GM12878 (cell line): ENCODE measurements around the gene UNCX. TPM values are rescaled to one million over a fixed set of nuclear protein-coding genes. Genes with fewer than 3 reads are reported as not detected.

Experiments
- ATAC-seq: fragments of 200-7000 bp; cut with Tn5 transposase; 3 replicates; pipeline ENCODE4 v1.9.1; 2020; ENCODE audit warnings: mild to moderate bottlenecking, moderate library complexity
- BruUV-seq: library from RNA; stranded (reverse); fragments of 400-500 nt; replicated peaks from 2 replicates; lab custom pipeline; 2021; lab: Mats Ljungman, UMichigan
- CTCF ChIA-PET: fragments of 300-600 bp; sonication (Branson Sonifier 250); formaldehyde crosslinking; extraction: SDS; loops from one replicate; lab custom pipeline; 2021; ENCODE audit warnings: inconsistent platforms; lab: Yijun Ruan, JAX
- POLR2A ChIA-PET: fragments of 350-600 bp; formaldehyde crosslinking; extraction: SDS; loops from one replicate; lab custom pipeline; 2021; ENCODE audit warnings: inconsistent platforms; lab: Charles Lee
- RAD21 ChIA-PET: fragments of 300-600 bp; sonication (Branson Sonifier 250); formaldehyde crosslinking; loops from one replicate; lab custom pipeline; 2023; ENCODE audit warnings: antibody characterized with exemption; ENCODE audit not compliant: unreplicated experiment; lab: Charles Lee
- SMC1A ChIA-PET: fragments of 300-600 bp; sonication (Branson Sonifier 250); formaldehyde crosslinking; loops from one replicate; lab custom pipeline; 2023; ENCODE audit not compliant: unreplicated experiment, uncharacterized antibody; lab: Charles Lee
- DNase-seq: peaks from one replicate; pipeline ENCODE4 v3.0.0-alpha.2; 2011; ENCODE audit warnings: low read depth, low spot score
- FAIRE-seq: peaks from 3 replicates; lab custom pipeline; 2011; peaks lifted over from hg19 to GRCh38; lab: Jason Lieb, UNC
- H2AFZ ChIP-seq: 2 replicates; pipeline ENCODE4 v1.6.0; 2011; ENCODE audit warnings: low read depth, low read length, control low read depth; ENCODE audit not compliant: control insufficient read depth
- H3K27ac ChIP-seq: 2 replicates; pipeline ENCODE4 v1.5.1; 2011; ENCODE audit warnings: control low read depth; ENCODE audit not compliant: control insufficient read depth, insufficient read depth
- H3K27me3 ChIP-seq, 2 experiments: replicated peaks in 1 of 2; 2 replicates each; pipeline versions ENCODE4 v1.6.0 to v1.6.1; 2011; ENCODE audit warnings: low read length in 1 of 2; ENCODE audit not compliant: control insufficient read depth in 2 of 2, insufficient read depth in 2 of 2
- H3K36me3 ChIP-seq, 2 experiments: 2 replicates each; pipeline ENCODE4 v1.5.1; 2011; ENCODE audit warnings: low read length in 1 of 2; ENCODE audit not compliant: control insufficient read depth in 2 of 2, insufficient read depth in 2 of 2
- H3K4me1 ChIP-seq: 2 replicates; pipeline ENCODE4 v1.6.1; 2011; ENCODE audit warnings: mild to moderate bottlenecking, low read length, moderate library complexity, mixed read lengths; ENCODE audit not compliant: control insufficient read depth, insufficient read depth
- H3K4me2 ChIP-seq: 2 replicates; pipeline ENCODE4 v1.6.0; 2011; ENCODE audit warnings: control low read depth; ENCODE audit not compliant: control insufficient read depth, insufficient read depth
- H3K4me3 ChIP-seq: fragments of 200-600 bp; sonication (generic); 2 replicates; pipeline ENCODE4 v1.5.1; 2016
- H3K79me2 ChIP-seq: 2 replicates; pipeline ENCODE4 v1.6.0; 2011; ENCODE audit warnings: low read length; ENCODE audit not compliant: control insufficient read depth, insufficient read depth
- H3K9ac ChIP-seq: 2 replicates; pipeline ENCODE4 v1.8.0; 2011; ENCODE audit warnings: low read length, control low read depth, mixed read lengths; ENCODE audit not compliant: control insufficient read depth, insufficient read depth
- H3K9me3 ChIP-seq: replicated peaks from 3 replicates; pipeline ENCODE4 v1.5.1; 2011; ENCODE audit warnings: mild to moderate bottlenecking, low read length; ENCODE audit not compliant: control insufficient read depth, insufficient read depth
- H4K20me1 ChIP-seq: 2 replicates; pipeline ENCODE4 v1.6.0; 2011; ENCODE audit not compliant: control insufficient read depth, insufficient read depth
- BCL11A ChIP-seq: IDR thresholded peaks from 2 replicates; pipeline ENCODE4 v1.6.1; 2011; ENCODE audit warnings: low read depth, low read length
- CBX3 ChIP-seq: fragments of 200-600 bp; sonication (generic); IDR thresholded peaks from 2 replicates; pipeline ENCODE4 v1.6.1; 2016; ENCODE audit warnings: low read depth, borderline replicate concordance
- CTCF ChIP-seq, 3 experiments: IDR thresholded peaks in 2 of 3; conservative IDR thresholded peaks in 1 of 3; 2 replicates each; pipeline ENCODE4 v1.5.1; 2011; ENCODE audit warnings: low read depth in 3 of 3, low read length in 3 of 3, mild to moderate bottlenecking in 3 of 3, control low read depth in 2 of 3, moderate library complexity in 2 of 3, inconsistent platforms in 1 of 3, mixed read lengths in 1 of 3; ENCODE audit not compliant: control insufficient read depth in 2 of 3, insufficient read depth in 1 of 3; ENCODE audit errors: extremely low read depth in 1 of 3
- E4F1 ChIP-seq: fragments of 450-650 bp; IDR thresholded peaks from 2 replicates; pipeline ENCODE4 v1.6.1; 2018; ENCODE audit warnings: borderline replicate concordance, mild to moderate bottlenecking; ENCODE audit not compliant: partially characterized antibody
- NFYA ChIP-seq: IDR thresholded peaks from 2 replicates; pipeline ENCODE4 v1.6.1; 2011; ENCODE audit warnings: low read depth, mild to moderate bottlenecking, low read length, improper control_type of control experiment, borderline replicate concordance
- PRDM15 ChIP-seq: fragments of 450-650 bp; formaldehyde crosslinking; IDR thresholded peaks from 2 replicates; pipeline ENCODE4 v1.4.0; 2020; ENCODE audit warnings: mild to moderate bottlenecking, moderate library complexity
- RB1 ChIP-seq: fragments of 450-650 bp; formaldehyde crosslinking; IDR thresholded peaks from 2 replicates; pipeline ENCODE4 v1.6.1; 2017; ENCODE audit warnings: mild to moderate bottlenecking, borderline replicate concordance
- SRF ChIP-seq, 2 experiments: IDR thresholded peaks; 2 replicates each; pipeline ENCODE4 v1.6.1; 2011; ENCODE audit warnings: low read depth in 2 of 2, low read length in 2 of 2, mild to moderate bottlenecking in 1 of 2, moderate library complexity in 1 of 2
- TBL1XR1 ChIP-seq: IDR thresholded peaks from 2 replicates; pipeline ENCODE4 v1.6.1; 2012; ENCODE audit warnings: low read depth, low read length, improper control_type of control experiment
- WGBS: methylation state at CpG from one replicate; pipeline ENCODE4 v1.1.6; 2016; ENCODE audit warnings: low lambda C conversion rate; ENCODE audit not compliant: insufficient replicate concordance, insufficient coverage; ENCODE audit errors: missing lambda C conversion rate; 5-methylcytosine and 5-hydroxymethylcytosine counted together
- in situ Hi-C: fragments of 300-500 bp; cut with MboI; formaldehyde crosslinking; loops from 9 replicates; pipeline ENCODE4 v1.14.3; 2018; ENCODE audit warnings: mixed read lengths
- intact Hi-C: fragments of 100-400 bp; cut with micrococcal nuclease; formaldehyde crosslinking; loops from one replicate; pipeline ENCODE4 v1.14.2; 2022; ENCODE audit not compliant: unreplicated experiment
- polyA plus RNA-seq, 11 experiments: library from polyadenylated mRNA; depleted of rRNA in 4 of 11; unstranded in 6 of 11; stranded (reverse) in 5 of 11; fragments of >200 nt; fragmentation: Nextera tagmentation in 4 of 11; fragmentation: Illumina TruSeq in 1 of 11; extraction: Ambion mirVana in 4 of 11; extraction: Trizol in 1 of 11; gene quantifications; 1 replicate in 1 of 11; 2 replicates in 10 of 11; pipeline versions ENCODE4 v1.2.1 to v1.2.3, GENCODE V29; 2011 to 2016; ENCODE audit warnings: inconsistent platforms in 2 of 11, missing spikeins in 2 of 11, low read depth in 1 of 11
- total RNA-seq, 4 experiments: library from RNA; depleted of rRNA in 3 of 4; stranded (reverse); fragments of >200 nt in 3 of 4; fragmentation: Illumina TruSeq in 1 of 4; extraction: Trizol in 1 of 4; gene quantifications; 2 replicates each; pipeline versions ENCODE4 v1.2.1 to v1.2.3, GENCODE V29; 2013 to 2021
- TF ChIP-seq, protein P1 (sequence below): fragments of 450-650 bp; IDR thresholded peaks from 2 replicates; pipeline ENCODE4 v1.6.1; 2014; ENCODE audit warnings: mild to moderate bottlenecking

The UNCX gene
- total and polyA plus RNA-seq, 10 of the 15 experiments (the other 5 are each of a cell fraction or from before 2014, with no cell fraction given), result not detected

DNA sequence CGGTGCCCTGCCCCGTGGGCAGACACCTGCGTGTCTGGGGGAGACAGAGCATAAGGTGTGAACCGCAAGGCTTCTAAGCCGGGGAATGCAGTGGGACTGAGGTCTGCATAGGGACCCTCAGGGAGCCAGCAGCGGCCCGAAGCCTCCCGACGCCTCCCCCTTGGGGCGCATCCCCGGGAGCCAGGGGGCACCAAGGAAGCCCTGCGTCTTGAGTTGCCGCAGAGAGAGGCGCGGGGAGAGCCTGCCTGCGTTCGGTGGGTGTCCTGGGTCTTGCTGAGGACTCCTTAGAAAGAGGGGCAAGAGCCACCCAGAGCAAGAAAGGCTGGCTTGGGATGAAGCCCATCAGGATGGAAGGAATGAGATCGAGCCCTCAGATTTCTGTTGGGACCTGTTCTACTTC is 18.2 kb upstream of the UNCX start:
- DNase-seq (no peak), ATAC-seq (no peak), FAIRE-seq (no peak)
- H3K4me3 ChIP-seq, result no peak overlapping the region
- no peak overlapping the region for H3K9ac ChIP-seq
- BruUV-seq, result no TSS peak
- ChIA-PET SMC1A (no interaction called here), POLR2A (no interaction called here), CTCF (no interaction called here), RAD21 (no interaction called here)
- H2AFZ ChIP-seq, result no peak overlapping the region
- no peaks in the 10 kb centered on the region for H3K9me3 ChIP-seq
- H4K20me1 ChIP-seq, result no peaks in the 10 kb centered on the region
- no peak overlapping the region for H3K4me2 ChIP-seq
- no peaks in the 10 kb centered on the region for H3K79me2 ChIP-seq
- H3K27me3 ChIP-seq, result 0 out of 4 replicates have a peak, but pooled peaks cover 0 to 1% of the 10 kb centered on the region in 2 experiments
- intact Hi-C loops, result no loop called here
- TF ChIP-seq PRDM15 (no peak), CTCF (IDR thresholded peaks at IDR 0.05 in 2 of 3, conservative IDR thresholded peaks at IDR 0.05 in 1 of 3; ENCODE audit: control insufficient read depth in 2 of 3, extremely low read depth in 1 of 3, insufficient read depth in 1 of 3, low read depth in 3 of 3, low read length in 3 of 3) (no peak), RB1 (no peak), SRF (IDR thresholded peaks at IDR 0.05; ENCODE audit: low read depth in 2 of 2, low read length in 2 of 2) (no peak), BCL11A (no peak), CBX3 (no peak), TBL1XR1 (no peak), NFYA (no peak), E4F1 (no peak)
- TF ChIP-seq, protein P1, sequence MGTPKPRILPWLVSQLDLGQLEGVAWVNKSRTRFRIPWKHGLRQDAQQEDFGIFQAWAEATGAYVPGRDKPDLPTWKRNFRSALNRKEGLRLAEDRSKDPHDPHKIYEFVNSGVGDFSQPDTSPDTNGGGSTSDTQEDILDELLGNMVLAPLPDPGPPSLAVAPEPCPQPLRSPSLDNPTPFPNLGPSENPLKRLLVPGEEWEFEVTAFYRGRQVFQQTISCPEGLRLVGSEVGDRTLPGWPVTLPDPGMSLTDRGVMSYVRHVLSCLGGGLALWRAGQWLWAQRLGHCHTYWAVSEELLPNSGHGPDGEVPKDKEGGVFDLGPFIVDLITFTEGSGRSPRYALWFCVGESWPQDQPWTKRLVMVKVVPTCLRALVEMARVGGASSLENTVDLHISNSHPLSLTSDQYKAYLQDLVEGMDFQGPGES, result no peak
- H3K27ac ChIP-seq, result no peak overlapping the region
- H3K4me1 ChIP-seq, result no peaks in the 10 kb centered on the region
- 72% methylated on average over 18 of the region's 18 CpGs for WGBS
- in situ Hi-C loops, result no loop called here
- no peaks in the 10 kb centered on the region for H3K36me3 ChIP-seq
